ENCODE data around the gene MSTO1.
"Not testable (repeated sequence)": the region's sequence is repeated elsewhere in the genome, so short reads cannot be mapped to it uniquely, and the experiment has no call there.

Gene MSTO1

GRCh38 chr1:155622191-155622590 lies 12.2 kb downstream of the MSTO1 start:
- no peak for DNase-seq

- DNase-seq: no peak
These were observed 13.3 kb downstream of the MSTO1 start for GRCh38 chr1:155623357-155623756.

GRCh38 chr1:155626428-155626827 lies 16.4 kb downstream of the MSTO1 start:
- not testable (repeated sequence) for DNase-seq

GRCh38 chr1:155636397-155637153 lies 26.6 kb downstream of the MSTO1 start:
- no peak for DNase-seq

GRCh38 chr1:155640367-155640766 lies 30.3 kb downstream of the MSTO1 start:
- no peak for DNase-seq

GRCh38 chr1:155642559-155643180 lies 32.7 kb downstream of the MSTO1 start:
- DNase-seq: not testable (repeated sequence)

GRCh38 chr1:155643230-155643629 lies 33.2 kb downstream of the MSTO1 start:
- no peak for DNase-seq

GRCh38 chr1:155645034-155645598 lies 35.1 kb downstream of the MSTO1 start:
- DNase-seq: no peak

GRCh38 chr1:155645648-155646047 lies 35.6 kb downstream of the MSTO1 start:
- no peak for DNase-seq

- DNase-seq: no peak
These were observed 36.3 kb downstream of the MSTO1 start for GRCh38 chr1:155646307-155646706.

GRCh38 chr1:155648207-155649147 lies 38.5 kb downstream of the MSTO1 start:
- no peak for DNase-seq

GRCh38 chr1:155649676-155650075 lies 39.7 kb downstream of the MSTO1 start:
- no peak for DNase-seq

- DNase-seq: no peak
These were observed 40.3 kb downstream of the MSTO1 start for GRCh38 chr1:155650231-155650757.

- peak; percentile 59 for DNase-seq
These were observed 42.0 kb downstream of the MSTO1 start for GRCh38 chr1:155651861-155652661.

GRCh38 chr1:155652951-155653350 lies 42.9 kb downstream of the MSTO1 start:
- no peak for DNase-seq

- no peak for DNase-seq
These were observed 47.4 kb downstream of the MSTO1 start for GRCh38 chr1:155657463-155657862.

- not testable (repeated sequence) for DNase-seq
These were observed 51.2 kb downstream of the MSTO1 start for GRCh38 chr1:155661239-155661638.
